Activated T-cell treated with anti-CD3 and anti-CD28 coated beads, Interleukin-2, amount 50 U/mL, for 72 hours (primary cell): ENCODE data around the gene EVC2. TPM values are rescaled to one million over a fixed set of nuclear protein-coding genes. Genes with fewer than 3 reads are reported as not detected.
"Not testable (repeated sequence)": the region's sequence is repeated elsewhere in the genome, so short reads cannot be mapped to it uniquely, and the experiment has no call there.

Experiments
- ATAC-seq, 2 donors: fragments of 150-1000 bp; cut with Tn5 transposase; replicated peaks in 1 of 2; 2 replicates each; pipeline ENCODE4 v1.10.0; 2021; ENCODE audit warnings: moderate library complexity in 2 of 2, mild to moderate bottlenecking in 1 of 2
- DNase-seq, 2 donors: peaks; one replicate each; pipeline ENCODE4 v3.0.0; 2021 to 2022; ENCODE audit warnings: mixed read lengths in 1 of 2
- H3K27ac Mint-ChIP-seq: one replicate; pipeline ENCODE4 v1.8.0; 2022; ENCODE audit warnings: mild to moderate bottlenecking, moderate library complexity, mixed read lengths
- H3K27me3 Mint-ChIP-seq: one replicate; pipeline ENCODE4 v1.8.0; 2022; ENCODE audit warnings: low read depth, mixed read lengths
- H3K36me3 Mint-ChIP-seq, 2 donors: one replicate each; pipeline ENCODE4 v1.8.0; 2022; ENCODE audit warnings: mixed read lengths in 2 of 2, mild to moderate bottlenecking in 1 of 2; ENCODE audit not compliant: insufficient read depth in 2 of 2
- H3K4me1 Mint-ChIP-seq: one replicate; pipeline ENCODE4 v1.8.0; 2022; ENCODE audit warnings: low read depth, mixed read lengths
- H3K4me3 Mint-ChIP-seq, 2 donors: one replicate each; pipeline ENCODE4 v1.8.0; 2022; ENCODE audit warnings: mild to moderate bottlenecking in 2 of 2, mixed read lengths in 2 of 2, moderate library complexity in 2 of 2
- H3K9me3 Mint-ChIP-seq, 2 donors: one replicate each; pipeline ENCODE4 v1.8.0; 2022; ENCODE audit warnings: mixed read lengths in 2 of 2
- total RNA-seq, 2 donors: library from RNA; stranded (reverse); gene quantifications; one replicate each; pipeline ENCODE4 v1.2.3, GENCODE V29; 2022

The EVC2 gene
- total RNA-seq, 2 donors from 2014 or later: 0.46 to 2.2 TPM

- Mint-ChIP-seq H3K27ac (no peak overlapping the region), H3K27me3 (no peaks in the 10 kb centered on the region), H3K4me1 (no peaks in the 10 kb centered on the region), H3K9me3 (no peaks in the 10 kb centered on the region), H3K4me3 (no peak overlapping the region), H3K36me3 (no peaks in the 10 kb centered on the region)
- DNase-seq: no peak
- ATAC-seq: no peak
These were observed 23.8 kb upstream of the EVC2 start for GRCh38 chr4:5732158-5732557.

- DNase-seq (no peak), ATAC-seq (no peak)
- no peaks in the 10 kb centered on the region for H3K27me3 Mint-ChIP-seq
- H3K36me3 Mint-ChIP-seq: no peaks in the 10 kb centered on the region
- H3K9me3 Mint-ChIP-seq: no peaks in the 10 kb centered on the region
- H3K4me3 Mint-ChIP-seq: no peak overlapping the region
- no peak overlapping the region for H3K27ac Mint-ChIP-seq
- no peaks in the 10 kb centered on the region for H3K4me1 Mint-ChIP-seq
These were observed 22.9 kb upstream of the EVC2 start for GRCh38 chr4:5730993-5731990.

GRCh38 chr4:5730436-5730835 is 22.1 kb upstream of the EVC2 start:
- H3K27ac Mint-ChIP-seq: no peak overlapping the region

GRCh38 chr4:5728412-5728811 is 20.1 kb upstream of the EVC2 start:
- not testable (repeated sequence) for H3K9me3 Mint-ChIP-seq, H3K27ac Mint-ChIP-seq, DNase-seq, ATAC-seq, H3K4me1 Mint-ChIP-seq, H3K27me3 Mint-ChIP-seq, H3K4me3 Mint-ChIP-seq, H3K36me3 Mint-ChIP-seq

More at GRCh38 chr4:5730436-5730835, 22.1 kb upstream of the EVC2 start:
- H3K27me3 Mint-ChIP-seq: no peaks in the 10 kb centered on the region
- H3K4me3 Mint-ChIP-seq: no peak overlapping the region
- no peaks in the 10 kb centered on the region for H3K36me3 Mint-ChIP-seq
- no peaks in the 10 kb centered on the region for H3K4me1 Mint-ChIP-seq
- ATAC-seq (no peak), DNase-seq (no peak)
- no peaks in the 10 kb centered on the region for H3K9me3 Mint-ChIP-seq

GRCh38 chr4:5724377-5724776 is 16.0 kb upstream of the EVC2 start:
- Mint-ChIP-seq H3K27ac (no peak overlapping the region), H3K27me3 (peaks cover 11% of the 10 kb centered on the region)

DNA sequence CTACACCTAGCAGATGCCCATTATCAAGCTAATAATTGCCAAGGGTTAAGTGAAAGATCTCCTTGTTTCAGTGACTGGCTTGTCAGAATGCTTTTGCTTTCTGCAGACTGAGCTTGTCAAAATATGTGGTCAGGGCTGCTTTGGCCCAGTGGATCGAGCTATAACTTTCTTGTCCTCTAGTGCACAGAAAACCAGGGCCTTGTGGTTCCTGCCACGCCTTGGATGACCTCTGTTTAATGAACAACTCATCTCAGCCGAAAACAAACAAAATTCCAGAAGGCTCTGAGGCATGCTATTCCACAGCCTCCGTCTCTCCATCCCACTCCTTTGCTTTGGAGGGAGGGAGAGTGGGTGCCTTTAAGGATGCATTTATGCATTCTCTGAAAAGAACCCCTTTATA is 14.0 kb upstream of the EVC2 start:
- peaks cover 11% of the 10 kb centered on the region for H3K27me3 Mint-ChIP-seq
- no peaks in the 10 kb centered on the region for H3K4me1 Mint-ChIP-seq
- H3K27ac Mint-ChIP-seq: no peak overlapping the region
- no peaks in the 10 kb centered on the region for H3K36me3 Mint-ChIP-seq
- no peak for DNase-seq
- ATAC-seq: no peak
- no peak overlapping the region for H3K4me3 Mint-ChIP-seq
- H3K9me3 Mint-ChIP-seq: no peaks in the 10 kb centered on the region

More at GRCh38 chr4:5724377-5724776, 16.0 kb upstream of the EVC2 start:
- ATAC-seq (no peak), DNase-seq (no peak)
- no peaks in the 10 kb centered on the region for H3K4me1 Mint-ChIP-seq
- H3K4me3 Mint-ChIP-seq: no peak overlapping the region
- H3K36me3 Mint-ChIP-seq: no peaks in the 10 kb centered on the region
- H3K9me3 Mint-ChIP-seq: no peaks in the 10 kb centered on the region

DNA sequence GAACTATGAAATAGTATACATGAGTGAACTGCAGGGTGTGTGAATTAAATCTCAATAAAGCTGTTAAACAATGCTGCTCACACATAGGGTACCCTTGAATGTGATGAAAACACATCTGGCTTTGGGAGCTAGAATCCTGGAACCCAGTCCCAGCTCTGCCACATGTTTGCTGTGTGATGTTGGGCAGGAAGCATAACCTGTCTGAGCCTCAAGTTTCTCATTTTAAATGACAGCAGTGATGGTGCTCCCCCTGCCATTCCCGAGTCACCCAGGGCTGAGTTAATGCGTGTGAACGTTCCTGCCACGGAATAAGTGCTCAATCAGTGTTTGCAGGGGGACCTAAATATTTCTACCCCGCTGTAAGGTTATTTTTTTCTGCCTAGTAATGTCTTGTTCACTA is 13.6 kb upstream of the EVC2 start:
- Mint-ChIP-seq H3K36me3 (no peaks in the 10 kb centered on the region), H3K4me1 (no peaks in the 10 kb centered on the region), H3K9me3 (peaks cover 0 to 1% of the 10 kb centered on the region in 2 donors), H3K27me3 (peaks cover 11% of the 10 kb centered on the region), H3K27ac (no peak overlapping the region), H3K4me3 (no peak overlapping the region)
- DNase-seq (no peak), ATAC-seq (no peak)

GRCh38 chr4:5720980-5721379 is 12.6 kb upstream of the EVC2 start:
- Mint-ChIP-seq H3K9me3 (peaks cover 0 to 2% of the 10 kb centered on the region in 2 donors), H3K27ac (no peak overlapping the region), H3K4me3 (no peak overlapping the region), H3K27me3 (peaks cover 11% of the 10 kb centered on the region), H3K36me3 (peaks cover 0 to 2% of the 10 kb centered on the region in 2 donors), H3K4me1 (no peaks in the 10 kb centered on the region)
- ATAC-seq (no peak), DNase-seq (no peak)

DNA sequence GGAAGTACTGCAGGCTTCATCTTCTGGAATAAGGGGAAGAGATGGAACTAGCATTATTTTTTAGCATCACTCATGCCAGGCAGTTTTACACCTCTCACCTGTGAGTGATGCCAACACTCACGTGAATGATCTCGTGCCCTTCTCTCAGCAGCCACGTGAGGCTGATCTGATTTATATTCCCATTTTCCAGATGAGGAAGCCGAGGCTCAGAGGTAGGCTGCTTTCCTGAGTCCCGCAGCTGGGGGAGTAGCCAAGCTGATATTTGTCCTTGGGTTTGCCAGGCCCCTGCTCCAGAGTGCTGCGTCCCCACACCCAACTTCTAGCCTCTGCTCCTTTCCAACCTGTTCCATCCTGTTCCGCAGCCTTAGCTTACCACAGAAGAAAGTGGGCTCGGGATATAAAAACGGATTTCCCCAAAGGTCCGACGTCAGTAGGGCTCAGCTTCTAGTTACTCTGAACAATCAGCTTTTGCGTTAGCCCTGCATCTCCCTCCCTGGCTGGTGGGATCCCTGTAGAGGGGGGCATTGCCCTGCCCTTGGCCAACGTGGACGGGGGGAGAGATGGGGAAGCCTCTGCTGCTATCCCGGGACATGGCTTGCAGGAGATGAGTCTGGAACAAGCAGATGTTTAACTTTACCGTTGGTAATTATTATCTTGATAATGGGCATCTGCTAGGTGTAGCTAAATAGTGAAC is 11.9 kb upstream of the EVC2 start:
- ATAC-seq (no peak), DNase-seq (no peak)
- Mint-ChIP-seq H3K36me3 (peaks cover 0 to 3% of the 10 kb centered on the region in 2 donors), H3K27me3 (peaks cover 11% of the 10 kb centered on the region), H3K4me1 (no peaks in the 10 kb centered on the region), H3K9me3 (peaks cover 0 to 3% of the 10 kb centered on the region in 2 donors), H3K4me3 (no peak overlapping the region), H3K27ac (no peak overlapping the region)

DNA sequence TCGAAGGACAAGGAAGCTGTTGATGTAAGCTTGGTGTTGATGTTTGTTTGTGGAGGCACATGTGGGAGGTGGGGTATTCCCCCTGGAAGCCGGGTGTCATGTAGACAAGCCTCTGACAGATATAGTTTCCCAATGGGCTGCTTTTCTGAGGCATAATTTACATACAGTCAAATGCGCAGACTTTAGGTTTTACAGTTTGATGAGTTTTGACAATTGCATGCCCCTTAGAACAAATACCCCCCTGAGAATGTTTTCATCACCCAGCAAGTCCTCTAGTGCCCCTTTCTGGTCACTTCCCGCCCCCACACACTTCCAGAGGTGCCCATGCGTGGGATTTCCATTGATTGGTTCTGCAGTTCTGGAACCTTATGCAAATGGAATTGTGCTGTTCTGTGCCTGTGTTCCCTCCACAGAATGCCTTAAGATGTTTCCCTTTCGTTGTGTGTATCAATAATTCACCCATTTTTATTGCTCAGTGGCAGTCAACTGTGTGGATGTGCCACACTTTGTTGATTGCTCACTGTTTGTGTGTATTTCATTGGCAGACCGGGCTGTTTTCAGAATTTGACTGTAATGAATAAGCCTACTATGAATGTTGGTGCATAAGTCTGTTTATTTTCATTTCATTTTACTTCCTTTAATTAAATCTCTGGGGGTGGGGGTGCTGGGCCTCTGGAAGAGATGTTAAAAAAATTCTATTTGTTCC is 11.1 kb upstream of the EVC2 start:
- Mint-ChIP-seq H3K36me3 (peaks cover 3 to 7% of the 10 kb centered on the region in 2 donors), H3K27me3 (peaks cover 11% of the 10 kb centered on the region), H3K4me1 (no peaks in the 10 kb centered on the region), H3K27ac (no peak overlapping the region), H3K9me3 (peaks cover 0 to 6% of the 10 kb centered on the region in 2 donors), H3K4me3 (no peak overlapping the region)
- ATAC-seq: no peak
- no peak for DNase-seq

DNA sequence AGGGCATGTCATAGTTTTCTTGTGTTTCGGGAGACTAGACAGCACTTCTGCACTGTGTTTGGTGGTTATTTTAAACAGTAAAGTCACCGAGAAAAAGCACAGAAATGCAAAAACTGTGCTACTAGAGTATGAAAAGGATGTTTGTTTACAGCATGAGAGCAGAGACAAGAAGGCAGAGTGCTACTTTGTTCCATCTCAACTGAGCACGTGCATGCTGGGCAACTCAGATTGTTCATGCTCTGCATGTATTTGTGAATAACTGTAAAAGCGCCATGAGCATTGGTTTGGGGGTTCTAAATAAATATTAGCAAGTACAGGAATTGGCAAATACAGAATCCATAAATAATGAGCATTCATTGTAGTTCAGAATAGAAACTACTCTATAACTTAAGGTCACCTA is 10.1 kb upstream of the EVC2 start:
- H3K27ac Mint-ChIP-seq: no peak overlapping the region
- DNase-seq (no peak), ATAC-seq (no peak)
- H3K4me3 Mint-ChIP-seq: no peak overlapping the region
- peaks cover 6 to 13% of the 10 kb centered on the region in 2 donors for H3K36me3 Mint-ChIP-seq
- H3K9me3 Mint-ChIP-seq: peaks cover 5 to 9% of the 10 kb centered on the region in 2 donors
- no peaks in the 10 kb centered on the region for H3K4me1 Mint-ChIP-seq
- peaks cover 17% of the 10 kb centered on the region for H3K27me3 Mint-ChIP-seq

DNA sequence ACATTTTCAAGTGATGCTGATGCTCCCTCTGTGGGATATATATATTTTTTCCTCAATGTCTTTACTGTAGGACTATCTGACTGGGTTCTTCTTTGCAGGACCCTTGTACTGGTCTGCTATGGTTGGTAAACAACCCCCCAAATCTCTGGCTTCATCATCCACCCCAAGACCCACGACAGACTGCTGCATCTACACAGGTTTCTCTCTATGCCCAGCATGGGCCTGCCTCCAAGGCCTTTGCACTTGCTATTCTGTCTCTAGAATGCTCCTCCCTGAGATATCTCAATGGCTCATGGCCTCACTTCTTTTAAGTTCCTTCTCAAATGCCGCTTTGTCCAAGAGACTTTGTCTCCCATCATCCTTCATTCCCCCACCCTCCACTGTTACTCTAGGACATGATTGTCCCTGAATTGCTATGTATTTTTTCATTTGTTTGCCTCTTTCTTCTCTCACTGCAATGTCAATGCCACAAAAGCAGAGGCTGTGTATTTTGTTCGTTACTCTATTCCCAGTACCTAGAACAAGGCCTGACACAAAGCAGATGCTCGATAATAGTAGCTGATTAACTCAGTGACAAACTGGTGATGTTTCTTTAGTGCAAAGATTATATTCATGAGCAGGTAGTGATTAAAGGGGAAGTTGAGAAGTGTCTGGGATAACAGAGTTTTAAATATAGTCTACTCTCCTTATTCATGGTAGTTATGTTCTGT is 9.2 kb upstream of the EVC2 start:
- Mint-ChIP-seq H3K4me3 (no peak overlapping the region), H3K27ac (no peak overlapping the region), H3K36me3 (peaks cover 6 to 13% of the 10 kb centered on the region in 2 donors), H3K27me3 (peaks cover 17% of the 10 kb centered on the region), H3K4me1 (no peaks in the 10 kb centered on the region), H3K9me3 (peaks cover 5 to 9% of the 10 kb centered on the region in 2 donors)
- ATAC-seq (no peak), DNase-seq (no peak)
